HG03378 (cell line): Measurements from ENCODE around the gene CCDC182.

ENCODE experiments used
- ATAC-seq: cut with Tn5 transposase; IDR thresholded peaks from one replicate; pipeline ENCODE4 v1.9.1; 2021; ENCODE audit warnings: mild to moderate bottlenecking, moderate library complexity; ENCODE audit not compliant: unreplicated experiment

CCDC182 gene

DNA sequence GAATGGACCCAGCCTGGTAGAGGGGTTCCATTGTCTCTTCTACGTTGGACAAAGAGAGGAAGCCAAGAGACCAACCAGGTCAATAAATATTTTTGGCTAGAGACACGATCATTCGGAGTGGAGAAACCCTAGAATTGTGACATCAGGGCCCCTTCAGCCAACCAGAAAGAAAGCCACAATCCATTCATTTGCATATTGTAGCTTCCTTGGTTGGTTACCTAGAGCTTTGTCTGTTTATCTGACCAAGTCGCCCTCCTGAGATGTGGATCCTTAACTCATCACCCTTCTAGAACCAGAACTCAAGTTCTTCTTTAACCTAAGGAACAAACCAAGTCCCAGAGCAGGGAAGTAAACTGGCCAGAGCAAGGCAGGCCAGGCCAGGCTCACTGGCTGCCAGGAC is at the start of gene CCDC182:
Gene CCDC182 (minus strand): TSS at position 58 of the 400 bp plus-strand sequence. CDS start 27 bp downstream, at position 31.
- no peak for ATAC-seq

- no peak for ATAC-seq
These were observed 49.7 kb upstream of the CCDC182 start for GRCh38 chr17:57794841-57795240.

- ATAC-seq: no peak
These were observed 43.6 kb upstream of the CCDC182 start for GRCh38 chr17:57788725-57789124.

GRCh38 chr17:57785022-57785421 is 39.9 kb upstream of the CCDC182 start:
- ATAC-seq: no peak

GRCh38 chr17:57784226-57784895 is 39.3 kb upstream of the CCDC182 start:
- ATAC-seq: no peak

GRCh38 chr17:57783338-57783742 is 38.2 kb upstream of the CCDC182 start:
- ATAC-seq: no peak

GRCh38 chr17:57782647-57783337 is 37.7 kb upstream of the CCDC182 start:
- no peak for ATAC-seq

- no peak for ATAC-seq
These were observed 37.0 kb upstream of the CCDC182 start for GRCh38 chr17:57782062-57782490.

DNA sequence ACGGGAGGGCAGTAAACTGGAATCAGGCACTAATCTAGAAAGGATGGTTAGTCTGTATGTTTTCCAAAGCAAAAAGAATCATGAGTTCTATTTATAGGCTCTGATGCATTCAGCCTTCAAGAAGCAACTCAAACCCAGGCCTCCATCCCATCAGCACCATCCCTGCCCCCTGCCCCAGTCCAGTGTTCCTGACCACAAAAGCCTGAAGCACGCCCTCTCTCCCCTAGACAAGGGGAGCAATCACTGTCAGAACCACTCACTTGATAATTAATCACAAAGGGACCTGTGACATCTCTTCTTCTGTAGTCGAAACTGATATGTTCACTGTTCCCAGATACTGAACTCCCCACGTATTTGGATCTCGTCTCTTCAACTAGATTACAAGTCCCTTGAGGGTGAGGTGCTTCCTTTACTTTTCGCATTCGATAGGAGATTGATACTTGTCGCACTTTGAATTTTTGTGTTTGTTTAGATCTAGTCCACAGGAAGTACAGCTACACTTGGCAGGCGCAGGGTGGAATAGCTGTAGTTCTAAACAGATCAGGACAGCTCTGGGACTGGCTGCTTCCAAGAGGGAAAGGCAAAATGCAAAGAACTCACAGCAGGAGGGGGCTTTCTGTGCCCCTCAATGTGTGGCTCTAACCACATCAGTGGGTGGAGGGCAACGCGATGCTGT is 36.4 kb upstream of the CCDC182 start:
- no peak for ATAC-seq

DNA sequence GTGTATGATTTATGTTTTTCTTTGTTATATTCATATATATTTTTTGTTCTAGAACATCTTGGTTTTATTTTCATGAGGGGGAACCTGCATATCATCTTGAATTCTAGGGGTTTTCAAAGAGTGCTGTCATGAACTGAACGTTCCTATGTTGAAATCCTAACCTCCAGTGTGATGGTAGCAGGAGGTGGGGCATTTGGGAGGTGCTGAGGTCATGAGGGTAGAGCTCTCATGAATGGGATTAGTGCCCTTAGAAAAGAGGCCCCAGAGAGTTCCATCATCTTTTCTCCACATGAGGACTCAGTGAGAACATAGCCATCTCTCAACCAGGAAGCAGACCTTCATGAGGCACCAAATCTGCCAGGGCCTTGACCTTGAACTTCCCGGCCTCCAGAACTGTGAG is 34.6 kb upstream of the CCDC182 start:
- no peak for ATAC-seq

- no peak for ATAC-seq
These were observed 33.2 kb upstream of the CCDC182 start for GRCh38 chr17:57778306-57778705.

DNA sequence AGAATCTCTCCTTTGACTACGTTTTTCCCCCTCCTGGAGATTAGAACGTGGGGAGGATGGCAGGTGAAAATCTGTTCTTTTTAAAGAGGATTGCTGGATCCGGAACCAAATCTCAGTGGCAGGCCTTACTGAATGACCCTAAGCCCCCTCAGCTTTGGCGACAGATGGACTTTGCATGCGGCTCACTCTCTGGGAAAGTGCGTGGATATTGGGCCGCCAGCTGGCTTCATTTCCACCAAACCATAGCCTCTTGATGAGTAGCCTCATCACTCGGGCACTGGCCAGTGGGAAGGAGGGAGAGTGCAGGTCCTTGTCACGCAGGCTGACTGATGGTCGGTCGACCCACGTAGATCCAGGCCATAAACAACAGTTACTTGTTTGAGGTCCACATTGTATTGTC is 31.3 kb upstream of the CCDC182 start:
- ATAC-seq: no peak

DNA sequence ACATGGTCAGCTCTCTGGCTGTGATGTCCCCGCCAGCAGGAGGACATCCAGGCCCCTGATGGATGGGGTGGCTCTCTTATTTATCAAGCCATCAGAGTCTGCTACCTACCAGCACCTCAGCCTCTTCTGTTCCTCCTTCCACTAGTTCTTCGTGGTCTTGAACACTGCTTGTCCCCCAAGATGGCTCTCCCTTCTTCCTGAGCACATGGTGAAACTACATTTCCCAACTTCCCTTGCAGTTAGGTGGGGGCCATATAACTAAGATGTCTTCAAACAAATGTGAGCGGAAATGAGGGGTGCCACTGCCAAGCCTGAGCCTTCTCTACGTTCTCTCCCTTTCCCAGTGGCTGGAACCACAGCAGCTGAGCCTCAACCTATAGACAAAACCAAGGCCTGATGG is 29.8 kb upstream of the CCDC182 start:
- no peak for ATAC-seq

DNA sequence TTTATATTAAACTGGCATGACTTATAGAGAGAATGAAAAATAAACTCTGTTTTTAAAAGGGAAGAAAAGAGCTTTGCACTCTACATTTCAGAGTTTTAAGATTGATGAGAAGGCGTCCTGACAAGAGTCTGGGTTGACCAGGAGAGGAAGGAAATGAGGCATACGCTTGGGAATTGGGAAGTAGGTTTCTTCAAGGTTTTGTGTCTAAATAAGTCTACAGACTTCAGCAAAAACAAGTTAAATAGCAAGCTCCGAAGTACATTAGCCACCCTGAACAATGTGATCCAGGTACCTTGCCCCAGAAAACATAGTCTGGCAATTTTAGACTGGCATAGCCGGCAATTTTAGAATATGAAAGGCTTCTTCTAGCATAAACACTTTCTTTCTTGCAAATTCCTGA is 28.5 kb upstream of the CCDC182 start:
- no peak for ATAC-seq

- no peak for ATAC-seq
These were observed 27.7 kb upstream of the CCDC182 start for GRCh38 chr17:57772774-57773173.

DNA sequence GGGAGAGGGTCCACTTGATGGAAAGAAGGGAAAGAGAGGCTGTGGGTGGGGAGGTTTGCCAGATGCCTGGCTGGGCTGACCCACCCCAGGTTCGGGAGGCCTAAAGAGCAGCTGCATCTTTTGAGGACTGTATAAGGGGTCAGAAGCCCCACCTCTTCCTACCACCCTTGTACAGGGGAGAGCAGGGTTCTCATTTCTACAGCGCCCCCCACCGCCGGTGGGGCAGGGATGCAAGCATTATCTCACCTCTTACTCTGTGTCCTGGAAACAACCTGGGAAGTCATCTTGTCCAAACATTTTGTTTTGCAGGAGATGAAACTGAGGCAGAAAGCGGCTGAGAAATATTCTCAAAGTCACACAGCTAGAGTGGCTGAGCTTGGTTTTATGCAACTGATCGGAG is 22.5 kb upstream of the CCDC182 start:
- no peak for ATAC-seq

DNA sequence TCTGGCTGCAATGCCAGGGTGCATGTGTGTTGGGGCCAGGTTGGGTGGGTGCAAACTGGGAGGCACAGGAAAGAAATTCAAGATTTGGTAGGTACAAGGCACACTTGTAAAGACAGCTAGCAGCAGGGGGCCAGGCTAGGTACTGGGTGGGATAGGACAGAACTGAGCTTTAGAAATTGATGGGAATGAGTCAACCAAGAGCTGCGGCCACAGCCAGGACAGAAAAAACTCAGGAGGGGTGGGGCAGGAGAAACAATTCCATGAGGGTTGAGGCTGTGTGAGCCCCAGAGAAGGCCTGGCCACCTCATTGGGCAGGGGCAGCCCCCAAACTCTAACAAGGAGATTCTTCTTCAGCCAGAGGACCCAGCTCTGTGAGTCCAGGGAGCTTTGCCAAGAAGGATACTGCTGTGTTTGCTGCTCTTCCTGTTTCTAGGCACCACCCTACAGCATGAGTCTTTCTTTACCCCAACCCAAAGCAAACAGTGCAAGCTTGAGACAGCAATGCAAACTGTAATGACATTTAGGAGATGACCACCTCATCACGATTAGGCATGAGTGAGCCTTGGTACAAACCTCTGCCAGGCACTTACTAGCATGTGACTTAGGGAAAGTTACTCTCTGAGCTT is 21.3 kb upstream of the CCDC182 start:
- no peak for ATAC-seq

- no peak for ATAC-seq
These were observed 17.6 kb upstream of the CCDC182 start for GRCh38 chr17:57762452-57763395.

- no peak for ATAC-seq
These were observed 16.8 kb upstream of the CCDC182 start for GRCh38 chr17:57761887-57762286.

DNA sequence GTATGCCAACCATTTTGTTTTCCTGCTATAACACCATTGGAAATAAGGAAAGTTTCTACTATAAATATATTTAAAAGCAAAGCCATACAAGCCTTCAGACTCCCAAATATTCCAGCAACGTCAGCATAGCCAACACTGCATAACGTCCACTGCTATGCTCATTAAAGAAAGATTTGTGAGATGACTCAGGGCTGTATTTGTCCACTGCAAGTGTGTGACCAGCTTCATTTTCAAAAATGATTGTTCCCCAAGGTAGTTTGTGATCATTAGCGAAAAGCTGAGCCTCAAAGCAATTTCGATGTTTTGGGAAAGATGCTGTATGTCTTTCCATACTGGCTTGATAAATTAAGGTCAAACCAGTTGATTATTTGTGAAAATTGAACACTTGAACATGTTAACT is 14.9 kb upstream of the CCDC182 start:
- ATAC-seq: no peak
